GM20000 (cell line): ENCODE data around the gene OSBPL2.

Source experiments
- DNase-seq: peaks from one replicate; pipeline ENCODE4 v3.0.0; 2012; ENCODE audit warnings: low spot score
- CTCF ChIP-seq: IDR thresholded peaks from 2 replicates; pipeline ENCODE4 v1.5.1; 2012; ENCODE audit warnings: mild to moderate bottlenecking, control low read depth; ENCODE audit errors: extremely low read depth, missing control alignments

The OSBPL2 gene

GRCh38 chr20:62309198-62309944 lies 71.0 kb downstream of the OSBPL2 start:
- DNase-seq, result no peak
- no peak for TF ChIP-seq CTCF

GRCh38 chr20:62309947-62310756 lies 71.8 kb downstream of the OSBPL2 start:
- no peak for DNase-seq
- TF ChIP-seq CTCF, result no peak

GRCh38 chr20:62310757-62311121 lies 72.4 kb downstream of the OSBPL2 start:
- no peak for DNase-seq
- no peak for TF ChIP-seq CTCF

- TF ChIP-seq CTCF, result no peak
- no peak for DNase-seq
Measured at GRCh38 chr20:62311150-62311549, 72.8 kb downstream of the OSBPL2 start.

GRCh38 chr20:62311832-62312661 lies 73.7 kb downstream of the OSBPL2 start:
- TF ChIP-seq CTCF, result no peak
- DNase-seq, result no peak

- no peak for DNase-seq
- TF ChIP-seq CTCF, result no peak
Measured at GRCh38 chr20:62312662-62312977, 74.3 kb downstream of the OSBPL2 start.

GRCh38 chr20:62313021-62313420 lies 74.7 kb downstream of the OSBPL2 start:
- no peak for DNase-seq
- no peak for TF ChIP-seq CTCF
